Activated T-cell treated with anti-CD3 and anti-CD28 coated beads, Interleukin-2, amount 50 U/mL, for 24 hours (primary cell): ENCODE results near the gene TBC1D2.
A peak's percentile ranks its signal among the peaks of the same experiment; 100 is the strongest.

ENCODE experiments used
- DNase-seq: peaks from one replicate; pipeline ENCODE4 v3.0.0-alpha.2; 2020
- H3K27ac Mint-ChIP-seq: 2 replicates; pipeline ENCODE4 v1.8.0; 2020; ENCODE audit warnings: mild to moderate bottlenecking, mixed read lengths
- H3K27me3 Mint-ChIP-seq: 2 replicates; pipeline ENCODE4 v1.8.0; 2020; ENCODE audit warnings: mixed read lengths
- H3K36me3 Mint-ChIP-seq: 2 replicates; pipeline ENCODE4 v1.8.0; 2020; ENCODE audit warnings: low read depth, mixed read lengths
- H3K4me1 Mint-ChIP-seq: 2 replicates; pipeline ENCODE4 v1.8.0; 2020; ENCODE audit warnings: low read depth, mixed read lengths
- H3K4me3 Mint-ChIP-seq: 2 replicates; pipeline ENCODE4 v1.8.0; 2020; ENCODE audit warnings: mild to moderate bottlenecking, moderate library complexity, mixed read lengths
- H3K9me3 Mint-ChIP-seq: 2 replicates; pipeline ENCODE4 v1.8.0; 2020; ENCODE audit warnings: mixed read lengths

TBC1D2 gene

GRCh38 chr9:98206754-98207153 is 48.7 kb downstream of the TBC1D2 start:
- Mint-ChIP-seq H3K27ac (no peak overlapping the region), H3K4me3 (no peak overlapping the region), H3K27me3 (no peaks in the 10 kb centered on the region), H3K9me3 (no peaks in the 10 kb centered on the region), H3K36me3 (no peaks in the 10 kb centered on the region), H3K4me1 (peaks cover 6% of the 10 kb centered on the region)
- no peak for DNase-seq

DNA sequence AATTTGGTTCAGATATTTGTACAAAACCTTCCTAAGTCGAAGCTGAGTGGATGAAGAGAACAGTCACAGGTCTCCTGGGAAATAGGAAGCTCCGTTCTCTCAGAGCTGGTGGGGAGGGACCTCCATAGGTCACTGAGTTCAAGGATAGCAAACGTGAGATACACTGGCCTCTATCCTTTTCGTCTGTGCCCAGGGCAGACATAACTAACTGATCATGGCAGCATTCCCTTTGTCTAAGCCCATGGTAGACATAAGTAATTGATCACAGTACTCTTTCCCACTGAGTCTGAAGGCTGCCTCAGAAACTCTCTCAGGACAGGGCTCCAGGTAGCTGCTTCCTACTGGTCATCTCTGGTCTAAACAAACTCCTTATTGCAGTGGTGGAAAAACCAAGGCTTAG is 50.8 kb downstream of the TBC1D2 start:
- no peaks in the 10 kb centered on the region for H3K27me3 Mint-ChIP-seq
- H3K4me3 Mint-ChIP-seq: no peak overlapping the region
- no peak for DNase-seq
- H3K4me1 Mint-ChIP-seq: peaks cover 6% of the 10 kb centered on the region
- no peaks in the 10 kb centered on the region for H3K36me3 Mint-ChIP-seq
- no peaks in the 10 kb centered on the region for H3K9me3 Mint-ChIP-seq
- H3K27ac Mint-ChIP-seq: no peak overlapping the region

DNA sequence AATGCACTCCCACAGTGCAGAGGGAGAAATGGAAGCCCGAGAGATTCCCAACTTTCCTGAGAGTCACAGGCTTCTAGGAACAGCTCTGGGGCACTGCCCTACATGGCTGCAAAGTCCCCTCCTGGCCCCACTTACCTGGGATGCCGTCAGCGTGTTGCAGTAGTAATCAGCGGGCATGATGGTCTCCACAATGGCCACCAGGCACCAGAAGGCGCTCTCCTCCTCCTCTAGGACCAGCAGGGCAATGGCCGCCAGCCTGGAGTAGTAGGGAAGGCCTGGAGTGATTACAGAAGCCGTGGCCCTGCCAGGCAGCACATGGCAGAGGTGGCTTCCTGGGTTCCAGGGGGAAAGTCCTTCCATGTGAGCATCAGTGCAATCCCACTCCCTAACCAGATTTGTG is 52.3 kb downstream of the TBC1D2 start:
- no peaks in the 10 kb centered on the region for H3K36me3 Mint-ChIP-seq
- no peak overlapping the region for H3K4me3 Mint-ChIP-seq
- no peak overlapping the region for H3K27ac Mint-ChIP-seq
- peaks cover 6% of the 10 kb centered on the region for H3K4me1 Mint-ChIP-seq
- no peak for DNase-seq
- no peaks in the 10 kb centered on the region for H3K9me3 Mint-ChIP-seq
- no peaks in the 10 kb centered on the region for H3K27me3 Mint-ChIP-seq

GRCh38 chr9:98202252-98202651 is 53.2 kb downstream of the TBC1D2 start:
- Mint-ChIP-seq H3K9me3 (no peaks in the 10 kb centered on the region), H3K4me3 (no peak overlapping the region), H3K4me1 (peaks cover 6% of the 10 kb centered on the region), H3K27ac (no peak overlapping the region), H3K36me3 (no peaks in the 10 kb centered on the region), H3K27me3 (no peaks in the 10 kb centered on the region)
- no peak for DNase-seq

GRCh38 chr9:98201749-98202148 is 53.7 kb downstream of the TBC1D2 start:
- DNase-seq: no peak
- no peaks in the 10 kb centered on the region for H3K27me3 Mint-ChIP-seq
- H3K4me3 Mint-ChIP-seq: no peak overlapping the region
- H3K9me3 Mint-ChIP-seq: no peaks in the 10 kb centered on the region
- no peak overlapping the region for H3K27ac Mint-ChIP-seq
- no peaks in the 10 kb centered on the region for H3K36me3 Mint-ChIP-seq
- peaks cover 6% of the 10 kb centered on the region for H3K4me1 Mint-ChIP-seq

GRCh38 chr9:98201102-98201501 is 54.3 kb downstream of the TBC1D2 start:
- Mint-ChIP-seq H3K36me3 (no peaks in the 10 kb centered on the region), H3K4me3 (no peak overlapping the region), H3K9me3 (no peaks in the 10 kb centered on the region), H3K4me1 (peaks cover 3% of the 10 kb centered on the region), H3K27me3 (no peaks in the 10 kb centered on the region), H3K27ac (no peak overlapping the region)
- no peak for DNase-seq

DNA sequence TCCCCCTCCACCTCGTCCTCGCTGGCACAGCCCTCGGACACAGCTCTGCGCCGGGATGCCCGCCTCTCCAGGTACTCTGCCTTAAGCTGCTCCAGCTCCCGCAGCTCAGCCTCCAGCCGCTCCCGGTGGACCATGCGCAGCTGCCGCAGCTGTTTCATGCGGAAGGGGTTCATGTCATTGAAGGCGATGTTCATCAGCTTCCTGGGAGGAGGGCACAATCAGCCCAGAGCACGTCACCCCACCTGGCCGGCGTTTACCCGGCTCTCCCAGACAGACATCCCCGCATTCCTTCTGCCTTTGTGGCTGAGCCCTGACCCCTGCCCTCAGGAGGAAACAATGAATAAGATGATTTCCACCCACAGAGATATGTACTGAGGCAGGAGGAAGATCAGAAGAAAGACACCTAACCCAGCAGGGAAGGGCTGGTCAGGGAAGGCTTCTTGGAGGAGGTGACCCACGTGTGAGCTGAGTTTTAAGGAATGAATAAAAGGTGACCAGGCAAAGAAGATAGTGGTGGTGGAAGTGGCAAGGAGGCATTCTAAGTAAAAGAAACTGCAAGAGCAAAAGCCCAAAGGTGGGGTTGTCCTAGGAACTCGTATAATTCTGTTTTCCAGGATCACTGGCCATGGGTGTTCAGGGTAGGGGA is 55.9 kb downstream of the TBC1D2 start:
- DNase-seq: no peak
- no peaks in the 10 kb centered on the region for H3K27me3 Mint-ChIP-seq
- H3K4me3 Mint-ChIP-seq: no peak overlapping the region
- H3K27ac Mint-ChIP-seq: no peak overlapping the region
- H3K4me1 Mint-ChIP-seq: no peaks in the 10 kb centered on the region
- no peaks in the 10 kb centered on the region for H3K9me3 Mint-ChIP-seq
- H3K36me3 Mint-ChIP-seq: no peaks in the 10 kb centered on the region

- no peak overlapping the region for H3K4me3 Mint-ChIP-seq
- no peak for DNase-seq
- no peaks in the 10 kb centered on the region for H3K27me3 Mint-ChIP-seq
- H3K36me3 Mint-ChIP-seq: no peaks in the 10 kb centered on the region
- no peaks in the 10 kb centered on the region for H3K9me3 Mint-ChIP-seq
- no peak overlapping the region for H3K27ac Mint-ChIP-seq
- peaks cover 14% of the 10 kb centered on the region for H3K4me1 Mint-ChIP-seq
Observed at GRCh38 chr9:98195671-98196070, 59.8 kb downstream of the TBC1D2 start.

GRCh38 chr9:98193336-98193944 is 62.0 kb downstream of the TBC1D2 start:
- H3K9me3 Mint-ChIP-seq: no peaks in the 10 kb centered on the region
- H3K27me3 Mint-ChIP-seq: no peaks in the 10 kb centered on the region
- no peaks in the 10 kb centered on the region for H3K36me3 Mint-ChIP-seq
- peak overlapping the region; percentile 82 for H3K4me3 Mint-ChIP-seq
- peaks cover 33% of the 10 kb centered on the region for H3K4me1 Mint-ChIP-seq
- no peak for DNase-seq
- peak overlapping the region; percentile 50 for H3K27ac Mint-ChIP-seq

- Mint-ChIP-seq H3K36me3 (no peaks in the 10 kb centered on the region), H3K9me3 (no peaks in the 10 kb centered on the region), H3K4me1 (peaks cover 39% of the 10 kb centered on the region), H3K4me3 (peak within 1 kb of the TSS; percentile 82), H3K27me3 (no peaks in the 10 kb centered on the region), H3K27ac (peak within 1 kb of the TSS; percentile 50)
- DNase-seq: peak; percentile 79
Observed at GRCh38 chr9:98192503-98193335, 62.7 kb downstream of the TBC1D2 start, which contains the start of gene CORO2A. Gene CORO2A (minus strand): TSS chr9:98192637. CDS start chr9:98157660, 34,977 bp downstream.

DNA sequence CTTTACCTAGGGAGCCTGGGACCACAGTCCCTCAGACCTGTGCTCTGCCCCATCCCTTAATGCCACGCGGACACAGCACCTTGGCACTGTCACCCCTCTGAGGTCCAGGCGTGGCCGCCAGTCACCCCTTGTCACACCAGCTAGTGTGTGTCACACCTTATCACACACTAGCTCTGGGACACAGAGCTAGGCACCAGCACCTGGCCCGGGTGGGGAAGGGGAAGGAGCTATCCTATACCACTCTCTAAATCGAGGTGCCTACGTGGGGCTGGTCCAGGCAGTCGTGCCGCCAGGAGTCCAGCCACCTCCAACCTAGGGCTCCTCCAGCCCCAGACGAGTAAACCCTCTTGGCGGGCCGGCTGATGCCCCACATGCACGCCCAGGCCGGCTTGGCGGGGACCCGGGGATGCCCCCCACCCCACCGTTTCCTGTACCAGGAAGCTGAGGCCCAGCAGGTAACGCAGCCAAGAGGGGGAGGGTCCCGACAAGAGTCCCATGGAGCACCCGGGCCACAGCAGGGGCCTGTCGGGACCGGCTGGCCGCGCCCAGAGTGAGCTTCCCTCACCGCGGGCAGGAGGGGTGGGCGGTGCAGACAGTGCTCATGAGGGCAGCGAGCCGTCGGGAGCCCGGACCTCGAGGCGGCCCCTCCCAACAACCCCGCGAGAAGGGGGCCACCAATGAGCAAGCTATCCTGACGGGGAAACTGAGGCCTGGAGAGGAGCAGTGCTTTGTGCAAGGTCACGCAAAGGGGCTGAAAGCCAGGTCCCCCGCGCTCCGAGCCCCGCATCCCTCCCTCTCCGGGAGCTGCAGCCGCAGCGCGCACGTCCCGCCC is 63.6 kb downstream of the TBC1D2 start:
- Mint-ChIP-seq H3K27ac (no peak overlapping the region), H3K36me3 (no peaks in the 10 kb centered on the region), H3K27me3 (no peaks in the 10 kb centered on the region), H3K4me3 (peak overlapping the region; percentile 78), H3K9me3 (no peaks in the 10 kb centered on the region), H3K4me1 (peaks cover 42% of the 10 kb centered on the region)
- peak; percentile 65 for DNase-seq

DNA sequence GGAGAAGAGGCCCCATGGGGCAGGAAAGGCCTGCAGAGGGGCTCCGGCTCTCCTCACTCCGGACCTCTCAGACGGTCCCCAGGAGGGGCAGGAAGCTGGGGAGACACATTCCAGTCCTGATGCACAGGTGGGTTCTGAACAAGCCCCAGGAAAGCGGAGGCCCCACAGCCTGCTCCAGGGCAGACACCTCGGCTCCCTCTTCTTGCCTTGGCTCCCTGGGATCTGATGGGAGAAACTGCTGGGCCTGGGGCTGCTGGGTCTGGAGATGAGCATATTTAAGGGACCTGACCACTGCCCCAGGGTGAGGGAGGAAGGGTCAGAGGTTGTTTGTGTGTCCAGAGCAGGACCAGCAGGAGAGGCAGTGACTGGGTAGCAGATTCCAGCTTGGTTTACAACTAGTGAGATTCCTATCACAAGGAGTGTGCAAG is 64.3 kb downstream of the TBC1D2 start:
- H3K4me1 Mint-ChIP-seq: peaks cover 42% of the 10 kb centered on the region
- no peaks in the 10 kb centered on the region for H3K36me3 Mint-ChIP-seq
- H3K27me3 Mint-ChIP-seq: no peaks in the 10 kb centered on the region
- no peaks in the 10 kb centered on the region for H3K9me3 Mint-ChIP-seq
- peak overlapping the region; percentile 78 for H3K4me3 Mint-ChIP-seq
- peak; percentile 34 for DNase-seq
- no peak overlapping the region for H3K27ac Mint-ChIP-seq

GRCh38 chr9:98190757-98191105 is 64.7 kb downstream of the TBC1D2 start:
- Mint-ChIP-seq H3K27ac (no peak overlapping the region), H3K4me3 (peak overlapping the region; percentile 78), H3K9me3 (no peaks in the 10 kb centered on the region), H3K36me3 (no peaks in the 10 kb centered on the region), H3K27me3 (no peaks in the 10 kb centered on the region), H3K4me1 (peaks cover 42% of the 10 kb centered on the region)
- no peak for DNase-seq

DNA sequence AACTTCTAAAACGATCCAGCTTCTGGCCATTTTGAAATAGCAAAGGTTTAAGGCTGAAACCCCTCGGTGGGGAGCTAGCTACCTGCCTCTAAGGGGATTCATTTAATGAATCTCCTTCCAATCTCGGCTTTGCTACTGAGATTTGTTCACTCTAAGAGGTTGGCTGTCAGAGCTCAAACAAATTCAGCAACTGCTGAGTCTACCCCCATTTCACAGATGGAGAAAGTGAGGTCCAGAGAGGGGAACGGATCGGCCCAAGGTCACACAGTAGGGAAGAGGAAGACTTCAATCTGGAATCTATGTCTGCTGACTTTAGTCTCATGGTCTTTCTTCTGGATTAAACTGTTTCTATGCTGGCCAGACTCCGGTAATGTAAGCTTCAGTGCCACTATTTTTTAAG is 66.0 kb downstream of the TBC1D2 start:
- no peak for DNase-seq
- Mint-ChIP-seq H3K27ac (no peak overlapping the region), H3K9me3 (no peaks in the 10 kb centered on the region), H3K36me3 (no peaks in the 10 kb centered on the region), H3K4me3 (no peak overlapping the region), H3K4me1 (peaks cover 43% of the 10 kb centered on the region), H3K27me3 (no peaks in the 10 kb centered on the region)
